GM21381 (cell line): Measurements from ENCODE around the gene CLCN3.
"Not testable (repeated sequence)": the region's sequence is repeated elsewhere in the genome, so short reads cannot be mapped to it uniquely, and the experiment has no call there.

Source experiments
- ATAC-seq: cut with Tn5 transposase; IDR thresholded peaks from one replicate; pipeline ENCODE4 v1.9.1; 2021; ENCODE audit warnings: mild to moderate bottlenecking, moderate library complexity; ENCODE audit not compliant: unreplicated experiment

The CLCN3 gene

DNA sequence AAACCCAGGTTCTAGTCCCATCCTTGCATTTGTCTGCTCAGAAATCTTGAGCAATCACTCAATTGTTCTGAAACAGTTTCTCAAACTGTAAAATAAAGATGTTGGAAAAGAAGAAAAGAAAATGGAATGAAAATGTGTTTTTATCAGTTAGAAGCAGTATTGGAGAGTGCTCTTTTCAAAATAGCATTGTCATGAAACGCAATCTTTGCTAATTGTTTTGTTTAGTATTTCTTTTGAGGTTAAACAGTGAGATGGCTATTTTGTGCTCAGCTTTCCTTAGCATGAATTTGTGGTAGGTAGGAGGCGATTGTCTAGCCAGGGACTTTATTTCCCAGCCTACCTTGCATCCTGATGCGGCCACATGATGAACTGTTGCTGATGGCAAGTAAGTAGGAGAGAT is 148.0 kb downstream of the CLCN3 start:
- no peak for ATAC-seq

DNA sequence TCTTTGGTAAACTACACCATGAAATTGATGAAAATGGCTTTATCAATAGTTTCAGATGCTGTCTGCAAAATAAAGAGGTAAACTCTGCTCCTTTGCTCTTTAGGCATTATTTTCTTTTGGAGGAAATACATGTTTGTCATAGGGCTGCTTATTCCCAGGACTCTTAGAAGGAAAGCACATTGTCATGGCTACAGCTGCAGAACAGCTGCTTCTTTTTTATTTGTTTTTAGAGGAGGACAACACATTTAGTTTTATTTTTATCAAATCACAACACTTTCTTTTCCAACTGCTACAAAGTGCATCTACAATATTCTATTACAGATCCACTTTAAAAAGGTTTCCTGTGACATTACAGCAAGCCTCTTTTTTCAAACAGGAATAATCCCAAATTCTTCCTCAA is 150.0 kb downstream of the CLCN3 start:
- no peak for ATAC-seq

DNA sequence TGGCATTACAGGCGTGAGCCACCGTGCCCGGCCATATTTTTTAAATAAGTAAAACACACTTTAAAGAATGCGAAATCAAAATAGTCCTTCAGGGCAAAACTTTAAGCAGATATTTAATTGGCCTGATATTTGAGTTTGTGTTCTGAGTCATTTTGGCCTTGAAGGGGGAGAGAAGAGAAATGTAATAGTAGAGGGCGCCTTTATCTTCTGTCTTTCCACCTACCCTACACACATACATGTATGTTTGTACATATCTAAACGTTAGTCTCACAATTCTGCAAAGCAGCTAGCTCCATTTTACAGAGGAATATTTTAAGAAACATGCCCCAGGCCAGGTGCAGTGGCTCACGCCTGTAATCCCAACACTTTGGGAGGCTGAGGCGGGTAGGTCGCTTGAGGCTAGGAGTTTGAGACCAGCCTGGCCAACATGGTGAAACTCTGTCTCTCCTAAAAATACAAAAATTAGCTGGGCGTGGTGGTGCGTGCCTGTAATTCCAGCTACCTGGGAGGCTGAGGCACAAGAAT is 151.2 kb downstream of the CLCN3 start:
- not testable (repeated sequence) for ATAC-seq
